Upper lobe of left lung (tissue), 4 donors: Measurements from ENCODE around the gene MAP2.

Source experiments
- CTCF ChIP-seq, 6 experiments: fragments of 450-650 bp in 4 of 6; fragments of 200-600 bp in 2 of 6; sonication (generic) in 2 of 6; IDR thresholded peaks; one replicate each; pipeline ENCODE4 v1.5.1; 2016 to 2019; ENCODE audit warnings: antibody characterized with exemption in 6 of 6
- EP300 ChIP-seq, 4 donors: sonication (generic); formaldehyde crosslinking; IDR thresholded peaks; one replicate each; pipeline ENCODE4 v1.5.1; 2017; ENCODE audit warnings: antibody characterized with exemption in 4 of 4, control low read depth in 2 of 4
- POLR2A ChIP-seq, 4 donors: fragments of 450-650 bp; IDR thresholded peaks; one replicate each; pipeline ENCODE4 v1.5.1; 2016 to 2017; ENCODE audit warnings: antibody characterized with exemption in 4 of 4, mild to moderate bottlenecking in 2 of 4
- POLR2AphosphoS5 ChIP-seq, 2 donors: sonication (generic); formaldehyde crosslinking; IDR thresholded peaks; one replicate each; pipeline ENCODE4 v1.5.1; 2017; ENCODE audit warnings: antibody characterized with exemption in 2 of 2

GRCh38 chr2:209387389-209387788, 36.5 kb upstream of the MAP2 start:
- TF ChIP-seq CTCF (IDR thresholded peaks at IDR 0.05) (no peak), POLR2A (IDR thresholded peaks at IDR 0.05) (no peak), POLR2AphosphoS5 (IDR thresholded peaks at IDR 0.05) (no peak), EP300 (IDR thresholded peaks at IDR 0.05) (no peak)
